WI38 (cell line): ENCODE results near the gene SLC29A3.

ENCODE experiments used
- H3K4me3 ChIP-seq: 2 replicates; pipeline ENCODE4 v1.5.1; 2011; ENCODE audit warnings: low read depth, mild to moderate bottlenecking, control low read depth, low read length
- TF ChIP-seq, protein P1 (sequence below): IDR thresholded peaks from 2 replicates; pipeline ENCODE4 v1.5.1; 2012; ENCODE audit warnings: low read depth, mild to moderate bottlenecking, control low read depth, low read length

Gene SLC29A3

DNA sequence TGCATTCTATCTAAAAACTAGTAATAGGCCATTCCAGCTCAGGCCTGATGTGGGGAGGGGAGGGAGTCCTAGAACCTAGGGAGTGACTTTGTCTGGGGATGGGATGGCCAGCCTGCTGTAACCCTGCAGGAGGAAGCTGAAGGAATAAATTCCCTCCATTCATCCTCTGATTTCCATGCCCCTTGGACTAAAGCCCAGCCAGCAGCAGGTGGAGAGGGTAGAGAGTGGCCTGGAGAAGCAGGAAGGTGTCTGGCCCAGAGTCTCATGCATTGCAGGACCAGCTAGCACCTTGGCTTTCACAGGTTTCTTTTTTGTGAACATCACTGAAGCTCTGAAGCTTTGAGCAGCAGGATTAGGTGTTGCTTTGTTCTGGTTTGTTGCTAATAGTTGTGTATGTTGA lies 44.9 kb downstream of the SLC29A3 start:
- H3K4me3 ChIP-seq: no peak overlapping the region
- TF ChIP-seq, protein P1, sequence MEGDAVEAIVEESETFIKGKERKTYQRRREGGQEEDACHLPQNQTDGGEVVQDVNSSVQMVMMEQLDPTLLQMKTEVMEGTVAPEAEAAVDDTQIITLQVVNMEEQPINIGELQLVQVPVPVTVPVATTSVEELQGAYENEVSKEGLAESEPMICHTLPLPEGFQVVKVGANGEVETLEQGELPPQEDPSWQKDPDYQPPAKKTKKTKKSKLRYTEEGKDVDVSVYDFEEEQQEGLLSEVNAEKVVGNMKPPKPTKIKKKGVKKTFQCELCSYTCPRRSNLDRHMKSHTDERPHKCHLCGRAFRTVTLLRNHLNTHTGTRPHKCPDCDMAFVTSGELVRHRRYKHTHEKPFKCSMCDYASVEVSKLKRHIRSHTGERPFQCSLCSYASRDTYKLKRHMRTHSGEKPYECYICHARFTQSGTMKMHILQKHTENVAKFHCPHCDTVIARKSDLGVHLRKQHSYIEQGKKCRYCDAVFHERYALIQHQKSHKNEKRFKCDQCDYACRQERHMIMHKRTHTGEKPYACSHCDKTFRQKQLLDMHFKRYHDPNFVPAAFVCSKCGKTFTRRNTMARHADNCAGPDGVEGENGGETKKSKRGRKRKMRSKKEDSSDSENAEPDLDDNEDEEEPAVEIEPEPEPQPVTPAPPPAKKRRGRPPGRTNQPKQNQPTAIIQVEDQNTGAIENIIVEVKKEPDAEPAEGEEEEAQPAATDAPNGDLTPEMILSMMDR: no peak

DNA sequence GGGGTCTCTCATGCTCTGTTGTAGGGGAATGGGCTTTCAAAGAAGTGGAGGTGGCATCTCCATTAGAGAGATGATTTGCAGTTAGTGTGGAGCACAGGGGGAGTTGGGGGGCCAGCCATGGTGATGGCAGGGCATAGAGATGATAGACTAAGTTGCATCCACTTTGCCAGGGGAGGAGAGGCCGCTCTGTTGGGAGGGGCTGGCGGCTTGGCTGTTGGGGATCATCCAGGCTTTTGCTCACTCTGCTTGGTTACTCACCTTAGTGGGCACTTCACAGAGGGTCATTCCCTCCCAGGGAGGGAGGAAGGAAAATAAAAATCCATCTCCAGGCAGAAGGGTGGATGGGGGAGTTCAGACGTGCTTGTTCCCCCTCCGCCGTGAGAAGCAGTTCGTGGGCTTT lies 46.3 kb downstream of the SLC29A3 start:
- TF ChIP-seq, protein P1: no peak
- H3K4me3 ChIP-seq: no peak overlapping the region

DNA sequence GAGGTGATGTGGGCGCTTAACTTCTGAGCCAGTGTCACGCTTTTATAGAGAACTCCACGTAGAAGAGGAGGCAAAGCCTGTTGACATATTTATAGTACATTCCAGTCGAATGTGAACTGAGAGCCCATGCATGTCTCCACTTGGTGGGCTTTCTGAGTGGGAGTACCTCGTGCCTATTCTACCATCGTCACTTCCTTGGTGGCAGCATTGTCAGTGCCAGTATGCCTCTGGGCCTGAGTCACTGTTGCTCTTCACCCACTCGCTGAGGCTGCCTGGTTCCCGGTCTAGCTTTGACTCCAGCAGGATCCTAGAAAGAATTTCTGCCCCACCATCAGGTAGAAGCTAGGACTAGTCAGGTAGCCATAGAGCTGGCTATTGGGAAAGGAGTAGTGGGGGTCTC lies 47.6 kb downstream of the SLC29A3 start:
- TF ChIP-seq, protein P1: no peak
- no peak overlapping the region for H3K4me3 ChIP-seq

DNA sequence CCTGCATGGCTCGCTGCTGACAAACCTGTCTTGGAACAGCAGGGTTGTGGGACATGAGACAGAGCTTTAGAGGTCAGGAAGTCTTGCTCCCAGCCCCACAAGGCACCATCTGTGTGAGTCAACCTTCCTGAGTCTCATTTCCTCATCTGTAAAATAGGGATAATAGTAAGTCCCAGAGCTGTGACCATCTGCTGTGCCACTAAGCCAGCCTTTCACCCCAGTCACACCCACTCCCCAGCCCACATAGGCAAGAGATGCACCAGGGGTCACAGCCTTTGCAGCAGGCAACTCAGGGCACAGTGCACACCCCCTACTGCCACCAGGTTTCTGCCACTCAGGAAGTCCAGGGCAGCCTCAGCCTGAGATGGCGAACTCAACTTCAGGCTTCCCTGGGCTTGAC lies 48.2 kb downstream of the SLC29A3 start:
- H3K4me3 ChIP-seq: no peak overlapping the region
- TF ChIP-seq, protein P1: no peak

DNA sequence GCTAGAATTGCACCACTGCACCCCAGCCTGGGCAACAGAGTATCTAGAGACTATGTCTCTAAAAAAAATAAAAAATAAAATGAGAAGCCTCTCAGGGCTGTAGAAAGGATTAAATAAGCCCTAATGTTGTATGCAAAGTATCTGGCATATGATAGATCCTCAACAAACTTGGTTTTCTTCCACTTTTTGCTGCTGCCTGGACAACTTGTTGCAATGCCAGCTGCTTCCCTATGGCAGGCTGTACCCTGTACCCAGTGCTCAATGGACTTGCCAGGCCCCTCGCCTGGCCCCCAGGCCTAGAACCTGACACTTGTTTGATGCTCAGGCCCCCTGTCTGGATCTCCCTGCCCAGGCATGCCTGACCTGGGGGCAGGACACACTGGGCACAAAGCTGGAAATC lies 49.1 kb downstream of the SLC29A3 start:
- TF ChIP-seq, protein P1: no peak
- no peak overlapping the region for H3K4me3 ChIP-seq

DNA sequence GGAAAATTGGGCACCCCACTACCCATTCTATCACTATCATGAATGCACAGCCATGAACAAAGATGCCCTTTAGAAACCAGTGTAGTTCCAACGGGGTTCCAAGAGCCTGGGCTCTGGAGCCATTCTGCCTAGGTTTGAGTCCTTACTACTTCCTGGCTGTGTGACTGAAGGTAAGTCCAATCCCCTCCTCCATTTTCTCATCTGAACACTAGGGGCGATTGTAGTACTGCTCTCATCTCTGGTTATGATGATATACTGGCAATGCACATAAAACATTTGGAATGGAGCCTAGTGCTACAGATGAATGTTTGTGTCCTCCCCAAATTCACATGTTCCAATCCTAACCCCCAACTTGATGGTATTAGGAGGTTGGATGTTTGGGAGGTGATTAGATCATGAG lies 49.6 kb downstream of the SLC29A3 start:
- H3K4me3 ChIP-seq: no peak overlapping the region
- TF ChIP-seq, protein P1: no peak

DNA sequence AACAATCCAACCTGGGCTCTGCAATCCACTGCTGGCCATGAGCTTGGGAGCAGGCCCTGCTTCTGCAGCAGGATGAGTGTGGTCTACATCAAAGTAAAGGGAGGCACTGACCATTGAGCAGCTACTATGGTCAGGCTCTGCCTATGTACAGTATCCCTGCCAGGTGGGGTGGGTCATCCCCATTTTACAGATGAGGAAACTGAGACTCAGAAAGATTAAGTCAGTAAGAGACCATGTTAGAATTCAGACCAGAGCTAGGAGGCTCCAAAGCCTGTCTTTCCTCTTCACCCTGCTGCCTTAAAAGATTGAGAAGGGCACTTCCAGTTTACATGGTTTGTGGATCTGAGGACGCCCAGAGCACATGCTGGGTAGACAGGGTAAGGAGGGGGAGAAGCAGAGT lies 50.5 kb downstream of the SLC29A3 start:
- TF ChIP-seq, protein P1: no peak
- H3K4me3 ChIP-seq: no peak overlapping the region
